HepG2 (cell line): Measurements from ENCODE around the gene CD40.

Experiments used
- FLYWCH1 ChIP-seq: sonication (generic); formaldehyde crosslinking; IDR thresholded peaks from 2 replicates; pipeline ENCODE4 v1.8.1; 2023; ENCODE audit warnings: mild to moderate bottlenecking, missing genetic modification reagents
- HDAC2 ChIP-seq: sonication (generic); formaldehyde crosslinking; IDR thresholded peaks from 2 replicates; pipeline ENCODE4 v1.4.0; 2020; ENCODE audit warnings: missing genetic modification reagents
- PHF8 ChIP-seq: sonication (generic); formaldehyde crosslinking; IDR thresholded peaks from 2 replicates; pipeline ENCODE4 v1.5.0; 2020; ENCODE audit warnings: missing genetic modification reagents
- SMAD3 ChIP-seq: sonication (generic); formaldehyde crosslinking; IDR thresholded peaks from 2 replicates; pipeline ENCODE4 v1.4.0; 2020; ENCODE audit warnings: missing genetic modification reagents
- ZNF451 ChIP-seq: sonication (generic); formaldehyde crosslinking; IDR thresholded peaks from 2 replicates; pipeline ENCODE4 v1.5.0; 2020; ENCODE audit warnings: mild to moderate bottlenecking, missing genetic modification reagents
- TF ChIP-seq, protein P1 (sequence below), 2 experiments: IDR thresholded peaks; 2 replicates each; pipeline ENCODE4 v1.6.1; 2011 to 2012; ENCODE audit warnings: low read length in 2 of 2, borderline replicate concordance in 1 of 2, low read depth in 1 of 2, mild to moderate bottlenecking in 1 of 2, moderate library complexity in 1 of 2
- TF ChIP-seq, protein P2 (sequence below): IDR thresholded peaks from 2 replicates; pipeline ENCODE4 v1.6.1; 2016; ENCODE audit warnings: low read depth, borderline replicate concordance

DNA sequence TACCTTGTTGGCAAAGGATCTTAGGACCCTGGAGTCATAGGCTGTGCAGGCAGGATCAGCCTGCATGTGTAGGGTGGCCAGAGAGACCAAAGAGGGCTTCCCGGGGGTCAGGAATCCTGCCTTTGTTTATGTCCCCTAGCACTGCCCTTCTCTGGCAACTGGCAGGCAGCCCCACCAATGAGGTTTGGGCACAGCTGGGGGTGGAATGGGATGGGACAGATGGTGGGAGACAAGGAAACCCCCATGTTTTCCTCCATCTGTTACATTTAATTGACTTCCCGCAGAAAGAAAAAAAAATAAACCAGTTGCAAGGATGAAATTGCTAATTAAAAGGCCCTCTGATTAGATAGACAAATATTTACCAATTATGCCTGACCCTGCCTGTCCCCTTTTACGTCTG is 27.6 kb downstream of the CD40 start:
- TF ChIP-seq HDAC2 (CRISPR knock-in tag) = no peak
- no peak for TF ChIP-seq FLYWCH1 (CRISPR knock-in tag)
- TF ChIP-seq ZNF451 (CRISPR knock-in tag) = no peak
- TF ChIP-seq, protein P1, sequence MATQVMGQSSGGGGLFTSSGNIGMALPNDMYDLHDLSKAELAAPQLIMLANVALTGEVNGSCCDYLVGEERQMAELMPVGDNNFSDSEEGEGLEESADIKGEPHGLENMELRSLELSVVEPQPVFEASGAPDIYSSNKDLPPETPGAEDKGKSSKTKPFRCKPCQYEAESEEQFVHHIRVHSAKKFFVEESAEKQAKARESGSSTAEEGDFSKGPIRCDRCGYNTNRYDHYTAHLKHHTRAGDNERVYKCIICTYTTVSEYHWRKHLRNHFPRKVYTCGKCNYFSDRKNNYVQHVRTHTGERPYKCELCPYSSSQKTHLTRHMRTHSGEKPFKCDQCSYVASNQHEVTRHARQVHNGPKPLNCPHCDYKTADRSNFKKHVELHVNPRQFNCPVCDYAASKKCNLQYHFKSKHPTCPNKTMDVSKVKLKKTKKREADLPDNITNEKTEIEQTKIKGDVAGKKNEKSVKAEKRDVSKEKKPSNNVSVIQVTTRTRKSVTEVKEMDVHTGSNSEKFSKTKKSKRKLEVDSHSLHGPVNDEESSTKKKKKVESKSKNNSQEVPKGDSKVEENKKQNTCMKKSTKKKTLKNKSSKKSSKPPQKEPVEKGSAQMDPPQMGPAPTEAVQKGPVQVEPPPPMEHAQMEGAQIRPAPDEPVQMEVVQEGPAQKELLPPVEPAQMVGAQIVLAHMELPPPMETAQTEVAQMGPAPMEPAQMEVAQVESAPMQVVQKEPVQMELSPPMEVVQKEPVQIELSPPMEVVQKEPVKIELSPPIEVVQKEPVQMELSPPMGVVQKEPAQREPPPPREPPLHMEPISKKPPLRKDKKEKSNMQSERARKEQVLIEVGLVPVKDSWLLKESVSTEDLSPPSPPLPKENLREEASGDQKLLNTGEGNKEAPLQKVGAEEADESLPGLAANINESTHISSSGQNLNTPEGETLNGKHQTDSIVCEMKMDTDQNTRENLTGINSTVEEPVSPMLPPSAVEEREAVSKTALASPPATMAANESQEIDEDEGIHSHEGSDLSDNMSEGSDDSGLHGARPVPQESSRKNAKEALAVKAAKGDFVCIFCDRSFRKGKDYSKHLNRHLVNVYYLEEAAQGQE (IDR thresholded peaks at IDR 0.05; ENCODE audit: borderline replicate concordance in 1 of 2, low read depth in 1 of 2, low read length in 2 of 2) = no peak
- TF ChIP-seq SMAD3 (CRISPR knock-in tag) = no peak
- TF ChIP-seq, protein P2, sequence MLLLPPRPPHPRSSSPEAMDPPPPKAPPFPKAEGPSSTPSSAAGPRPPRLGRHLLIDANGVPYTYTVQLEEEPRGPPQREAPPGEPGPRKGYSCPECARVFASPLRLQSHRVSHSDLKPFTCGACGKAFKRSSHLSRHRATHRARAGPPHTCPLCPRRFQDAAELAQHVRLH (CRISPR knock-in tag) = no peak
- no peak for TF ChIP-seq PHF8 (CRISPR knock-in tag)
